ENCODE measurements around the gene MAGEC1. TPM values are rescaled to one million over a fixed set of nuclear protein-coding genes. Genes with fewer than 3 reads are reported as not detected.
"Not testable (repeated sequence)": the region's sequence is repeated elsewhere in the genome, so short reads cannot be mapped to it uniquely, and the experiment has no call there.

The MAGEC1 gene, protein sequence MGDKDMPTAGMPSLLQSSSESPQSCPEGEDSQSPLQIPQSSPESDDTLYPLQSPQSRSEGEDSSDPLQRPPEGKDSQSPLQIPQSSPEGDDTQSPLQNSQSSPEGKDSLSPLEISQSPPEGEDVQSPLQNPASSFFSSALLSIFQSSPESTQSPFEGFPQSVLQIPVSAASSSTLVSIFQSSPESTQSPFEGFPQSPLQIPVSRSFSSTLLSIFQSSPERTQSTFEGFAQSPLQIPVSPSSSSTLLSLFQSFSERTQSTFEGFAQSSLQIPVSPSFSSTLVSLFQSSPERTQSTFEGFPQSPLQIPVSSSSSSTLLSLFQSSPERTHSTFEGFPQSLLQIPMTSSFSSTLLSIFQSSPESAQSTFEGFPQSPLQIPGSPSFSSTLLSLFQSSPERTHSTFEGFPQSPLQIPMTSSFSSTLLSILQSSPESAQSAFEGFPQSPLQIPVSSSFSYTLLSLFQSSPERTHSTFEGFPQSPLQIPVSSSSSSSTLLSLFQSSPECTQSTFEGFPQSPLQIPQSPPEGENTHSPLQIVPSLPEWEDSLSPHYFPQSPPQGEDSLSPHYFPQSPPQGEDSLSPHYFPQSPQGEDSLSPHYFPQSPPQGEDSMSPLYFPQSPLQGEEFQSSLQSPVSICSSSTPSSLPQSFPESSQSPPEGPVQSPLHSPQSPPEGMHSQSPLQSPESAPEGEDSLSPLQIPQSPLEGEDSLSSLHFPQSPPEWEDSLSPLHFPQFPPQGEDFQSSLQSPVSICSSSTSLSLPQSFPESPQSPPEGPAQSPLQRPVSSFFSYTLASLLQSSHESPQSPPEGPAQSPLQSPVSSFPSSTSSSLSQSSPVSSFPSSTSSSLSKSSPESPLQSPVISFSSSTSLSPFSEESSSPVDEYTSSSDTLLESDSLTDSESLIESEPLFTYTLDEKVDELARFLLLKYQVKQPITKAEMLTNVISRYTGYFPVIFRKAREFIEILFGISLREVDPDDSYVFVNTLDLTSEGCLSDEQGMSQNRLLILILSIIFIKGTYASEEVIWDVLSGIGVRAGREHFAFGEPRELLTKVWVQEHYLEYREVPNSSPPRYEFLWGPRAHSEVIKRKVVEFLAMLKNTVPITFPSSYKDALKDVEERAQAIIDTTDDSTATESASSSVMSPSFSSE
- total RNA-seq (2021) (not detected in 2 replicates), Bru-seq, nascent RNA (not detected), BruChase-seq, experiment 1, labeled RNA remaining after a 2-hour chase (not detected), BruChase-seq, experiment 2, labeled RNA remaining after a 6-hour chase (not detected)
- long read RNA-seq: 0 reads

DNA sequence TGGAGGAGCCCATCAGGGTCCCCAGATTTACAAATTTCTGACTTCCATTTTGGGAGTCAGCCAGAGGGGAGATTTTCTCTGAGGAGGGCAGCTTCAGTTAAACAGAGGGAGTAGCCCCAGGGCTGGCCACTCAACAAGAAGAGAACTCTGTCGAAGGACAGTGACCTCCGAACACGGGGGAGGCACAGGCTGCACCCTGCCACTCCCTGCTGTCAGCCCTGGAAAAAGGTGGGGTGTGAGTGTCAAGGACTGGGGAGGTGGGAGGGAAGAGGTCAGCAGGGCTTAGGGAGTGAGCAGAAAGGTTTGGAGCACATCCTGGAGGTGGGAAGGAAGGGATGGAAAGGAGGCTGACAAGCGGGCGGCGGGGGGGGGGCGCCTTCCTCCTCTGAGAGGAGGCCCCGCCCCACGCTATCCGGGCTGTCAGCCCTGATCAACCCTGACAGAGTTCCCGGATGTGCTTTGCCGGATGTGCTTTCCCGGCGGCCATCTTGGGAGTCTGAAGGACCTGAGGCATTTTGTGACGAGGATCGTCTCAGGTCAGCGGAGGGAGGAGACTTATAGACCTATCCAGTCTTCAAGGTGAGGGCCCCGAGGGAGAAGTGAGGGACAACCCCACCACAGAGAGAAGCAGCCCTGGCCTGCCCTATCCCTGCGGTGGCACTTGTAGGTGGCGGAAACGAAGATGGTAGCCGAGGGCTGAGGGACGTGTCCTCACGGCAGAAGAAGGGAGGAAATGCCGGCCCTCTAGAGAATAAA lies at the start of gene MAGEC1:
MAGEC1 (plus strand) TSS at position 495 of the 756 bp plus-strand sequence. CDS start 1,179 bp downstream, outside the sequence.
- no peak for DNase-seq (ENCODE audit: low spot score)
- Histone ChIP-seq H3K9me3 (ENCODE audit: low read depth, low read length, poor library complexity, severe bottlenecking) (peaks cover 5% of the 10 kb centered on the region), H3K4me1 (ENCODE audit: insufficient read depth, low read length, poor library complexity, severe bottlenecking) (no peaks in the 10 kb centered on the region), H3K27me3 (replicated peaks; ENCODE audit: insufficient read depth, low read depth, low read length, poor library complexity) (no peaks in the 10 kb centered on the region), H3K36me3 (ENCODE audit: insufficient read depth, low read length, poor library complexity, severe bottlenecking) (no peaks in the 10 kb centered on the region), H3K4me3 (ENCODE audit: low read depth, low read length, poor library complexity, severe bottlenecking) (no peak within 1 kb of the TSS), H3K27ac (ENCODE audit: low read depth, low read length, poor library complexity, severe bottlenecking) (no peak within 1 kb of the TSS)
- POLR2A ChIA-PET (ENCODE audit: low non-redundant PET): no interaction called here
- CTCF ChIA-PET: no interaction called here
- no TSS peak for BruUV-seq (replicated peaks)
- no peak for TF ChIP-seq EZH2 (IDR thresholded peaks at IDR 0.05; ENCODE audit: borderline replicate concordance, low read depth, low read length, poor library complexity, severe bottlenecking)
- intact Hi-C loops (cut with micrococcal nuclease; ENCODE audit: unreplicated experiment): no loop called here

GRCh38 chrX:141857479-141857878 lies 46.2 kb upstream of the MAGEC1 start:
- H3K36me3 ChIP-seq (ENCODE audit: insufficient read depth, low read length, poor library complexity, severe bottlenecking): no peaks in the 10 kb centered on the region
- TF ChIP-seq, protein P1, sequence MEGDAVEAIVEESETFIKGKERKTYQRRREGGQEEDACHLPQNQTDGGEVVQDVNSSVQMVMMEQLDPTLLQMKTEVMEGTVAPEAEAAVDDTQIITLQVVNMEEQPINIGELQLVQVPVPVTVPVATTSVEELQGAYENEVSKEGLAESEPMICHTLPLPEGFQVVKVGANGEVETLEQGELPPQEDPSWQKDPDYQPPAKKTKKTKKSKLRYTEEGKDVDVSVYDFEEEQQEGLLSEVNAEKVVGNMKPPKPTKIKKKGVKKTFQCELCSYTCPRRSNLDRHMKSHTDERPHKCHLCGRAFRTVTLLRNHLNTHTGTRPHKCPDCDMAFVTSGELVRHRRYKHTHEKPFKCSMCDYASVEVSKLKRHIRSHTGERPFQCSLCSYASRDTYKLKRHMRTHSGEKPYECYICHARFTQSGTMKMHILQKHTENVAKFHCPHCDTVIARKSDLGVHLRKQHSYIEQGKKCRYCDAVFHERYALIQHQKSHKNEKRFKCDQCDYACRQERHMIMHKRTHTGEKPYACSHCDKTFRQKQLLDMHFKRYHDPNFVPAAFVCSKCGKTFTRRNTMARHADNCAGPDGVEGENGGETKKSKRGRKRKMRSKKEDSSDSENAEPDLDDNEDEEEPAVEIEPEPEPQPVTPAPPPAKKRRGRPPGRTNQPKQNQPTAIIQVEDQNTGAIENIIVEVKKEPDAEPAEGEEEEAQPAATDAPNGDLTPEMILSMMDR (conservative IDR thresholded peaks at IDR 0.05; ENCODE audit: low read depth, low read length): no peak
- TF ChIP-seq EZH2 (IDR thresholded peaks at IDR 0.05; ENCODE audit: borderline replicate concordance, low read depth, low read length, poor library complexity, severe bottlenecking): no peak
- ChIA-PET CTCF (no interaction called here), POLR2A (ENCODE audit: low non-redundant PET) (no interaction called here)
- H3K4me3 ChIP-seq (ENCODE audit: low read depth, low read length, poor library complexity, severe bottlenecking): no peak overlapping the region
- intact Hi-C loops (cut with micrococcal nuclease; ENCODE audit: unreplicated experiment): loop anchor here (5.0 kb wide), 1 partner anchor 50 kb away; no protein-coding TSS in a partner anchor
- H3K27ac ChIP-seq (ENCODE audit: low read depth, low read length, poor library complexity, severe bottlenecking): no peak overlapping the region
- no TSS peak for BruUV-seq (replicated peaks)
- no peaks in the 10 kb centered on the region for H3K27me3 ChIP-seq (replicated peaks; ENCODE audit: insufficient read depth, low read depth, low read length, poor library complexity)
- H3K4me1 ChIP-seq (ENCODE audit: insufficient read depth, low read length, poor library complexity, severe bottlenecking): no peaks in the 10 kb centered on the region
- DNase-seq (ENCODE audit: low spot score): no peak
- H3K9me3 ChIP-seq (ENCODE audit: low read depth, low read length, poor library complexity, severe bottlenecking): peaks cover 11% of the 10 kb centered on the region

DNA sequence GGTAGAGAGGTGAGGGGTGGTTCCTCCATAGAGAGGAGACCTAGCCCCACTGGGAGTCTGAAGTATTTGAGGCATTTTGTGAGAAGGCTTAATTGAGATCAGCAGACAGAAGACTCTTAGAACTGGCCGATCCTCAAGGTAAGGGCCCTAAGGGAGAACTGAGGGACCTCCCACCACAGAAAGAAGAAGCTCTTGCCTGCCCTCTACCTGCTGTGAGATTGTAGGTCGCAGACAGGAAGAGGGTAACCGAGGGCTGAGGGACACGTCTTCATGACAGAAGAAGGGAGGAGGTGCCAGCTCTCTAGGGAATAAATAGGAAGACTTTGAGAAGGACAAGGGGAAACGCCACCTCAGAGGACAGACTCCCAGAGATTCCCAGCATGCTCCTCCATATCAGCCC lies 24.1 kb upstream of the MAGEC1 start:
- Histone ChIP-seq H3K27me3 (replicated peaks; ENCODE audit: insufficient read depth, low read depth, low read length, poor library complexity) (no peaks in the 10 kb centered on the region), H3K9me3 (ENCODE audit: low read depth, low read length, poor library complexity, severe bottlenecking) (no peaks in the 10 kb centered on the region), H3K36me3 (ENCODE audit: insufficient read depth, low read length, poor library complexity, severe bottlenecking) (no peaks in the 10 kb centered on the region), H3K27ac (ENCODE audit: low read depth, low read length, poor library complexity, severe bottlenecking) (no peak overlapping the region), H3K4me1 (ENCODE audit: insufficient read depth, low read length, poor library complexity, severe bottlenecking) (no peaks in the 10 kb centered on the region), H3K4me3 (ENCODE audit: low read depth, low read length, poor library complexity, severe bottlenecking) (no peak overlapping the region)
- CTCF ChIA-PET: no interaction called here
- POLR2A ChIA-PET (ENCODE audit: low non-redundant PET): no interaction called here
- BruUV-seq (replicated peaks): no TSS peak
- intact Hi-C loops (cut with micrococcal nuclease; ENCODE audit: unreplicated experiment): no loop called here
- TF ChIP-seq EZH2 (IDR thresholded peaks at IDR 0.05; ENCODE audit: borderline replicate concordance, low read depth, low read length, poor library complexity, severe bottlenecking): no peak
- TF ChIP-seq, protein P1 (conservative IDR thresholded peaks at IDR 0.05; ENCODE audit: low read depth, low read length): no peak
- DNase-seq (ENCODE audit: low spot score): no peak

DNA sequence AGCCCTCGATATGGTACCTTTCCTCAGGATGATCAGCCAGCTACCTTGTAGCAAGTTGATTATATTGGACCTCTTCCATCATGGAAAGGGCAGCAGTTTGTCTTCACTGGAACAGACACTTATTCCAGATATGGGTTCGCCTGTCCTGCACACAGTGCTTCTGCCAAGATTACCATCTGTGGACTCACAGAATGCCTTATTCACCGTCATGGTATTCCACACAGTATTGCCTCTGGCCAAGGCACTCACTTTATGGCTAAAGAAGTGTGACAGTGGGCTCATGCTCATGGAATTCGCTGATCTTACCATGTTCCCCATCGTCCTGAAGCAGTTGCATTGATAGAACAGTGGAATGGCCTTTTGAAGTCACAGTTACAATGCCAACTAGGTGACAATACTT lies 14.9 kb upstream of the MAGEC1 start:
- POLR2A ChIA-PET (ENCODE audit: low non-redundant PET); CTCF ChIA-PET; BruUV-seq (replicated peaks); H3K4me3 ChIP-seq (ENCODE audit: low read depth, low read length, poor library complexity, severe bottlenecking); H3K9me3 ChIP-seq (ENCODE audit: low read depth, low read length, poor library complexity, severe bottlenecking); H3K4me1 ChIP-seq (ENCODE audit: insufficient read depth, low read length, poor library complexity, severe bottlenecking); H3K27me3 ChIP-seq (replicated peaks; ENCODE audit: insufficient read depth, low read depth, low read length, poor library complexity); intact Hi-C loops (cut with micrococcal nuclease; ENCODE audit: unreplicated experiment); H3K36me3 ChIP-seq (ENCODE audit: insufficient read depth, low read length, poor library complexity, severe bottlenecking); H3K27ac ChIP-seq (ENCODE audit: low read depth, low read length, poor library complexity, severe bottlenecking); DNase-seq (ENCODE audit: low spot score): not testable (repeated sequence)

Data from A673 (cell line).